HuH-7.5 (cell line): ENCODE results near the gene OSBP2.

ENCODE experiments used
- DNase-seq: peaks from one replicate; pipeline ENCODE4 v3.0.0; 2011; ENCODE audit warnings: low spot score

OSBP2 gene

DNA sequence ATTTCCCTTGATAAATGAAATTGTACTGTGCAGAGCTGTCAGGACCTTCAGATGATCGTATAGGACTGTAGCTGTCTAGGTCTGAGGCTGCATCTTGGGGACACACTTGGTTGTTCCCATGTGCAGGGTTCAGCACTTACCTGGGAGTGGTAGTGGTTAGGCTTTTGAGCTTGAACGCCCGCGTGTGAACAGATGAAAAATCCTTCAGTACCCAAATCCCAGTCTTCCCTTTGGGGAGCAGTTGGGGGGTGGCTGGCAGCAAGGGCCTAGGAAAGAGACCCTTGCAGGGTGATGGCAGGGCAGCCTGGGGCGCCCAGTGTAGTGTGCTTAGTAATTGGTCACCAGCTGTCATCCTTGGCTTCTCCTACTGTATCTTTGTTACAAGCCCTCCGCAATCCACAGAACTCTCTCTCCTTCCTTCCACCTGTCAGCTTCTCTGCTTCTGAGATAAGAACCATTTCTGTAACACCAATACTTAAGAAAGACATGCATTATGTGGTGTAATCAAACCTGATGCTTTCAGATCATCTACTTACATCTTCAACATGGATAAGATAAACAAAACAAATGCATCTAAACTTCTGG is 209.3 kb downstream of the OSBP2 start:
- no peak for DNase-seq

DNA sequence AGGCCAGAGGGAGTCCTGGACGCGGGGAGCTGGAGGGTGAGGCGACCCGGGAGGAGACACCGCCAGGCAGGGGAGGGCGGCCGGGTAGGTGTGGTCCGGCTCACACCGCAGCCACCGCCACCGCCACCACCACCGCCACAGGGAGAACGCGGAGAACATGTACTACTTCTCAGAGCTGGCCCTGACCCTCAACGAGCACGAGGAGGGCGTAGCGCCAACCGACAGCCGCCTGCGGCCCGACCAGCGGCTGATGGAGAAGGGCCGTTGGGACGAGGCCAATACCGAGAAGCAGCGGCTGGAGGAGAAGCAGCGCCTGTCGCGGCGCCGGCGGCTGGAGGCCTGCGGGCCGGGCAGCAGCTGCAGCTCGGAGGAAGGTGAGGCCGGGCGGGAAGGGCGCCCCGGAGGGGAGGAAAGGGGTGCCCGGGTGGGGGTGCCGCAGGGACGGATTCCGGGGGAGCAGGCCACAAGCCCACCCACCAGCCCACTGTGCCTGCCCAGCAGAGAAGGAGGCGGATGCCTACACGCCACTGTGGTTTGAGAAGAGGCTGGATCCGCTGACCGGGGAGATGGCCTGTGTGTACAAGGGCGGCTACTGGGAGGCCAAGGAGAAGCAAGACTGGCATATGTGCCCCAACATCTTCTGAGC is 211.1 kb downstream of the OSBP2 start:
- DNase-seq: no peak

- DNase-seq: no peak
Observed at GRCh38 chr22:30906411-30906810, 211.7 kb downstream of the OSBP2 start.

DNA sequence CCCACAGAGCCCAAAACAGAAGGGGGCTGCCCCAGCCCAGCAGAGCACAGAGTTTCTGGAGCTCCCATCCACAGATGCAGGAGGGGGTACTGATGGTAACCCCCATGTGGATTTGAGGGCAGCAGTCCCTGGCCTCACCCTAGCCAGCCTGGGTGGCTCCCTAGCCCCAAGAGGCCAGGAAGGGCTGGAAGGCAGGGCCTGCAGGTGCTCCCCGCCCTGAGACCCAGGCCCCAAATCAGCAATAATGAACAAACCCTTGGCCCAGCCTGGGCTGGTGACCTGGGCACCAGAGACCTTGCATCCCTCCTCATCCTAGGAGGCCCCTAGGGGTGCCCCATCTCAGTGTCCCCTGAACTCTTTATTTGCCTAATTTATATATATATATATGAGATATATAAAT is 212.3 kb downstream of the OSBP2 start:
- DNase-seq: no peak

- no peak for DNase-seq
Observed at GRCh38 chr22:30908051-30908461, 213.4 kb downstream of the OSBP2 start.

DNA sequence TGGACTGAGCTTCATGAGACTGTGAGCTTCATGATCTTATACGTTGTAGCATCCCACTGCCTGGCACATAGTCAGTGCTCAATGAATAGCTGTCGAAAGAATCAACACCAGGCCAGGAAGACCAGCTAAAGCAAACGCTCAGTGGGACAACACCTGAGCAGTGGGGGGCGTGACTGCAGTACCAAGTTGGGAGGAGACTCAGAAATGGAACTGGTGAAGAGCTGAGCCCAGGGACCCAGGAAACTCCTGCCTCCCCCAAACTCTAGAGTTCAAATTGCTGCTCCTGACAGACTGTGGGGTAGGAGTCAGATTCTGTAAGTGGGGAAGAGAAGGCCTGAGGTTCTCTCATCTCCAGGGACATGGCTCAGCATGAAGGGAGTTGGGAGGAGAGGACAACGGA is 214.6 kb downstream of the OSBP2 start:
- DNase-seq: no peak

- no peak for DNase-seq
Observed at GRCh38 chr22:30910358-30910757, 215.7 kb downstream of the OSBP2 start.

- no peak for DNase-seq
Observed at GRCh38 chr22:30918761-30919160, 224.1 kb downstream of the OSBP2 start.

GRCh38 chr22:30919973-30920372 is 225.3 kb downstream of the OSBP2 start:
- DNase-seq: no peak

DNA sequence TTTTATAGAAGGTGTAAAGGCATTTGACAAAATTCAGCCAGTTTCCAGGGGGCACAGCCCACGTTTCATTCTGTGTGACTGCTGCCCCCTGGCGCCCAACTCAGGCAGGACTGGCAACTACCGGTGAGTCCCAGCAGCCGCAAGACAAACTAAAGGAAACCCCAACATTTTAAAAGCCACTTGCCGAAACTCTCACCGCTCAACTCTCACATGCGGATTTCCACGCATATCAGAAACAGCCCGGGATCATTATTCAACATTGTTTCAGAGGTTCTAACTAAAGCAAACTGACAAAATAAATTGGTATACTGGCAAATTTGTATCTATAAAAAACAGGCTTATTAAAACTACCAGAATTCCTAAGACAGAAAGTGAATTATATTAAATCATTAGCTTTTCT is 225.7 kb downstream of the OSBP2 start:
- peak; percentile 70 for DNase-seq

- DNase-seq: no peak
Observed at GRCh38 chr22:30921108-30921507, 226.4 kb downstream of the OSBP2 start.

DNA sequence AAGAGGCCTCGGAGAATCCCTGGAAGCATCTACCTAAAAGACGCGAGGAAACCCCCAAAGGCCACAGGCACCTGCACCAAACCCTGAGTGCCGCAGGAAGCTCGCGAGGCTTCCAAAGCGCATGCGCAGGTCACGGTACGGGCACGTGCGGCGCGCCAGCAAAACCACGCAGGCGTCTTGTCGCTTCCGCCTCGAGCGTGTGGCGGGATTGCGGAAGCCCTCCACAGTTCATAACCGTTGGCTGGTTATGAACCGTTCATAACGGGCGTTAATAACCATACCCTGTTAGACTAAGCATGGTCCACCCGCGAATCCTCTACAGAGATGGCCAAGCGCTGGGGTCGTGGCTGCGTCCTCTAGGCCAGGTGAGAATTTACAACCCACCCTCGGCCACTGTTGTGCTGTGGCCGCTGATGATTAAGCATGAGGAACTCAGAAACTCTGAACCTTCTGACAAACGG is 227.5 kb downstream of the OSBP2 start:
- DNase-seq: peak; percentile 21

DNA sequence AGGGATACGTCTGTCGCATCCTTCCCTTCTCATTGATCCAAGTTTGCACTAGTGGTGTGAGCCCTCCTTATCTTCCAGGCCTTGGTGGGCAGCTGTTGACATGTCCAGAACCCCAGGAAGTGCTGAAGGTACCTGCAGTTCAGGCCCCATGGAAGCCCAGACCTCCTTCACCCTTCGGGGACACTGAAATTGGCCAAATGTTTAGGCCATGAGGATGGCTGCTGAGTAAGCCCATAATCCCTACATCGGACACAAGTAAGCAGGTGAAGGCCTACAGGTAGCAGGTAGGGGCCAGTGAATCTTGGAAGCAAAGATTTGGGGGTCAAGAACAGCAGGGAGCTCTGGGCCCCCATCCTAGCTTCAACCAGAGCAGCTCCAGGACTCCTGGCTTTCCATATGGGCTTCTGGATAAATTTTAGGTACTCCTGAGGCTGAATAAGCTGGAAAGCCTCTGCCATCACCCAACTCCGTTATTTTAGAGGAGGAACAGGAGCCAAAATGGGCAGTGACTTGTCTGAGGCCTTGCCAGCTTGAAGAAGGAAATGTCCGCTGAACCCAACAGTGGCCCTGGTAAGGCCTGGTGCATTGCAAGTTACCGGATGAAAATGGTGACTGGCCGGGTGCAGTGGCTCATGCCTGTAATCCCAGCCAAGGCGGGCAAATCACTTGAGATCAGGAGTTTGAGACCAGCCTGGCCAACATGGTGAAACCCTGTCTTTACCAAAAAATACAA is 228.7 kb downstream of the OSBP2 start:
- no peak for DNase-seq

GRCh38 chr22:30925667-30926066 is 231.0 kb downstream of the OSBP2 start:
- no peak for DNase-seq

DNA sequence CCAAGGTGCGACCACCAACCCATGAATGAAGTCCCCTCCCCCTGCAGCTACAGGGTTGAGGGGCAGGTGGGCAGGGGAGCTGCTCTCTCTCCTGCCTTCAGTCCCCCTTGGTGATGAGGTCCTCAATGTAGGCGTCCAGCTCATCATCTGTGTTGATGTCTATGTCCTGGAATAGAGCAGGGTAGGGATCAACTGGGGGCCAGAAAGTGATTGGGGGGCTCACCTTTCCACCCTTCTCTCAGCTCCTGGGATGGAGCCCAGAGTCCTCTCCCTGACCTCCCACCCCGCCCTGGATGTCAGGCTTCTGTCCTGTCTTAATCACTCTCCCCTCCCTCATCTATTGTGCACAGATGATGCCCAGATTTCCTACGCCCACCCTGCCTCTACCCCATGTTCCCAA is 232.0 kb downstream of the OSBP2 start:
- DNase-seq: no peak

DNA sequence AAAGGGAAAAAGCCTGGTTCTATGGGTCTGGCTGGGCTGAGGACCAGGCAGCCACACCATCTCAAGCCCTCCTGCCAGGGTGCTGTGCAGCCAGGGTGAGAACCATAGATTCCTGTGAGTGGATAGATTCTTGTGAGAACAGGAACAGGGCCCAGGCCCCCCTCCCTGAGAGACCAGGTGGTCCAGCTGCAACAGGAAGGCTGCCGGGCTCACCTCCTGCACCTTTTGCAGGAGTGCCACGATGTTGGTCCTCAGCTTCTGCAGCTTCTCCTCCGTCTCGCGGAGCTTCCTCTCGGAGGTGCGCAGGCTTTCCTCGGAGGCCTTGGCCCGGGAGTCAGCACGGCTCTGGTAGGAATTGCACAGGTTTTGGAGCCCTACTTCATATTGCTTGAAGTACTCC is 233.1 kb downstream of the OSBP2 start:
- DNase-seq: no peak

GRCh38 chr22:30928401-30928800 is 233.7 kb downstream of the OSBP2 start:
- no peak for DNase-seq

- no peak for DNase-seq
Observed at GRCh38 chr22:30930228-30930627, 235.6 kb downstream of the OSBP2 start.

DNA sequence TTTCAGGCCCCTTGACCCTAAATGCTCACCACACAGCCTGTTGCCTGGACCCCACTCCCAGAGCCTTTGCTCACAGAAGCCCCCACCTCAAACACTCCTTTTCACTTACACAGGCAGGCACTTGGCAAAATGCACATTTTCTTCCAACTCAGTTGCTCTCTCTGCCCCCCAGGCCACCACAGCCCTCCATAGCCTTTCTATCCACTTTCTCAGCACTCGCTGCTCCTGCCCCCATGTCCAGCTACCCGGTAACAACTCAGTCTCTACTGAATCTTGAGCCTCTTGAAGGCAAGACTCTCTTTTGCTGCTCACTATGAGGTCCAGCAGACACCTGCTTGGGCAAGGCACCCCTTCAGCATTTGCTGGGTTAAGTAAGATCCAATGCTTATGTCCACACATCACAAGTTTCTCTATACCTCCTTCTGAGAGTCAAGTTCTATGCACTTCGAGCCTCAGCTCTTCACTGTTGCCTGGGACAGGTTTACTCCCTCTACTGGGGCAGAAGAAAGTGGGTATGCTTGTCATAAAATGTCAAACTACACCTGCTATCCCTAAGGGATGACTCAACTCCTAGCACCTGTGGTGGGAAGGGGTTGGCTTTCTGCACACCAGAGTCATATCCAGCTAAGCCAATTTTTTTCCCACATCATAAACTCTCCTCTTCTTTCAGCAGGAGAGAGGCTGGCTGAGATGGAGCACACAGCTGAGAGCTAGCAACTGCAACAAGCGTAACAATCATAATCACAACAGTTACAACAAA is 237.0 kb downstream of the OSBP2 start:
- no peak for DNase-seq

DNA sequence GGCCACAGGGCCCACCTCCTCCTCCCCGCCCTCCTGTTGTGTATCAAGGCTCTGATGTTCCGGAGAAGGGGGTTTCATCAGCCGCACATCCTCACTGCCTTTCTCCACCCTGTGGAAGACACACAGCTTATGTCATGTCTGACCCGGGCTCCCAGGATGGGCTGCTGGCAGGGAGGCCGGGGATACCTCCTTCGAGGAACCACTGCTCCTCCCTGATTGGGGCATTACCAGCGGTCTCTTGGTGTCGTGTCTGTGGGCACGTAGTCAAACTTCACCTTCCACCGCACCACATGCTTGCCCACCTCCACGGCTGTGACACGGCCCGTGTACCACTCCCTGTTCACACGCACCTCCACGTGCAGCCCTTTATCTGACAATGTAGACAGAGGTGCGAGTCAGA is 238.0 kb downstream of the OSBP2 start:
- no peak for DNase-seq

GRCh38 chr22:30933457-30933856 is 238.8 kb downstream of the OSBP2 start:
- no peak for DNase-seq

DNA sequence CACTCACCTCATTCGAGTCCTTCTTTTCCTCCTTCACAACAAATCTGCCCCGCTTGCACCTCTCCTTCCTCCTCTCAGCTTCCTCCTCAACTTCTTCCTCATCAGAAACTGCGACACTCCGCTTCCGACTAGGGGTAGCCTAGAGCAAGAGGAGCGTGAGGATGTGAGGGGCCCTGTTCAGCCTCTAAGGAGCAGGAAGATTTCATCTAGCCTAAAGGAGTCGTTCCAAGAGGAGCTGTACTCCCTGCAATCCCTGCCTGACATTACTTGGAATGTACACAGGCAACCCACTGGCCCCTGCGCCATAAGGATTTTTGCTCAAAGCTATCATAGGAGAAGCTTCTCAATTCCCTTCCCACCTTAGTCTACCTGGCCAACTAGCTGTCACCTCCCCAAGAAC is 239.4 kb downstream of the OSBP2 start:
- no peak for DNase-seq
